ENCODE results near the gene GARS1.
"Not testable (repeated sequence)": the region's sequence is repeated elsewhere in the genome, so short reads cannot be mapped to it uniquely, and the experiment has no call there.

GARS1 gene

GRCh38 chr7:30633223-30633622, 38.5 kb downstream of the GARS1 start:
- DNase-seq: no peak

GRCh38 chr7:30634193-30634626, 39.5 kb downstream of the GARS1 start:
- DNase-seq: no peak

GRCh38 chr7:30634634-30635201, 40.0 kb downstream of the GARS1 start:
- DNase-seq: no peak

- DNase-seq: no peak
These were observed 41.1 kb downstream of the GARS1 start for GRCh38 chr7:30635798-30636197.

GRCh38 chr7:30642322-30642721, 47.6 kb downstream of the GARS1 start:
- not testable (repeated sequence) for DNase-seq

- no peak for DNase-seq
These were observed 48.1 kb downstream of the GARS1 start for GRCh38 chr7:30642789-30643188.

- no peak for DNase-seq
These were observed 49.7 kb downstream of the GARS1 start for GRCh38 chr7:30644286-30644955.

GRCh38 chr7:30645661-30646060, 51.0 kb downstream of the GARS1 start:
- no peak for DNase-seq

- no peak for DNase-seq
These were observed 51.5 kb downstream of the GARS1 start for GRCh38 chr7:30646154-30646553.

- no peak for DNase-seq
These were observed 53.1 kb downstream of the GARS1 start for GRCh38 chr7:30647589-30648364.

GRCh38 chr7:30648744-30649540, 54.3 kb downstream of the GARS1 start:
- no peak for DNase-seq

- DNase-seq: no peak
These were observed 55.2 kb downstream of the GARS1 start for GRCh38 chr7:30649717-30650420.

- DNase-seq: no peak
These were observed 55.7 kb downstream of the GARS1 start for GRCh38 chr7:30650421-30650808.

GRCh38 chr7:30652132-30652531, 57.5 kb downstream of the GARS1 start:
- DNase-seq: no peak

GRCh38 chr7:30652698-30653641, 58.3 kb downstream of the GARS1 start:
- DNase-seq: no peak

- DNase-seq: no peak
These were observed 59.8 kb downstream of the GARS1 start for GRCh38 chr7:30654296-30655090.

- no peak for DNase-seq
These were observed 60.7 kb downstream of the GARS1 start for GRCh38 chr7:30655096-30655970.

GRCh38 chr7:30656006-30656957, 61.6 kb downstream of the GARS1 start:
- DNase-seq: peak; percentile 6

All from NCI-H1092 treated with DMSO at 0.1 percent for 48 hours (cell line).